ENCODE results near the gene INPP5F. TPM values are rescaled to one million over a fixed set of nuclear protein-coding genes. Genes with fewer than 3 reads are reported as not detected.

Gene INPP5F
- total RNA-seq, 5 donors from 2014 or later (not counting 1 experiment from before 2014, with no cell fraction given), result 7.3 to 13.7 (median 9.8) TPM

DNA sequence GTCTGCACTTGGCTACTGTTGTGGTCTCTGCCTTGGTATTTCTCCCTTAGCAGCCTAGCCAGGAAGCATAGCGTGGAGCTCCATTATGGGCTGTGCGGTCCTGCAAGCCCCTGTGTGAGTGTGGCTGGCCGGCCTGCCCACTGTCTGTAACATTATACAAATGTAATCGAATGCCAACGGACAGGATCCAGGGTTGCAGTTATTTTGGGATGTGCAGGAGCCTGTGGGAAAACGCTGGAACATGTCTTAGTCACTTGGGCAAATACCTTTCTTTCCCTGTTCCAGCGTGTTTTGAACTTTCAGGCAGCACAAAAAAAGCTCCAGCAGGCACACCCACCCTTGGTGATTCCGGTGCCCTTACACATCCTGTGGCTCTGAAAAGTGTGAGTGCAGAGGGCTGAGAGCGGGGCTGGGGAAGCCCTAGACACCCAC, 45.2 kb upstream of the INPP5F start:
- Mint-ChIP-seq H3K4me3 (no peak overlapping the region), H3K27ac (no peak overlapping the region)
- POLR2A ChIA-PET, result no interaction called here

GRCh38 chr10:119686465-119687191, 39.2 kb upstream of the INPP5F start:
- DNase-seq (peak; percentile 41 to 91 (median 66)), ATAC-seq (replicated peaks in 1 of 4) (peak; percentile 89 to 92 (median 91))
- ChIA-PET CTCF (interaction anchor here (0.6 to 3.0 kb wide), 17 partner anchors 11 to 911 kb away, joined by 3 to 12 read pairs (median 4); partner anchors contain the start of genes INPP5F (in 1 of the 2) and MCMBP (in 1 of the 2)), POLR2A (no interaction called here)
- Histone ChIP-seq H3K9me3 (no peaks in the 10 kb centered on the region), H3K27ac (ENCODE audit: low read length) (peak overlapping the region; percentile 21), H3K4me1 (ENCODE audit: control insufficient read depth in 1 of 2, extremely low read depth in 1 of 2, insufficient read depth in 2 of 2, low read length in 2 of 2) (peaks cover 0 to 11% of the 10 kb centered on the region in 2 experiments), H3K4me3 (ENCODE audit: control insufficient read depth in 1 of 2, extremely low read depth in 1 of 2, low read length in 1 of 2) (peak overlapping the region in 1 of 2 donors; percentile 35), H3K36me3 (ENCODE audit: control insufficient read depth in 2 of 2, extremely low read depth in 1 of 2, insufficient read depth in 1 of 2, low read length in 1 of 2) (no peaks in the 10 kb centered on the region), H3K27me3 (replicated peaks in 1 of 2; ENCODE audit: control insufficient read depth in 2 of 2, extremely low read depth in 1 of 2, insufficient read depth in 2 of 2, low read length in 1 of 2) (peaks cover 0 to 5% of the 10 kb centered on the region in 2 experiments)
- peaks cover 0 to 3% of the 10 kb centered on the region in 2 donors for H3K27me3 Mint-ChIP-seq
- 0% methylated on average over 14 of the region's 24 CpGs for WGBS (ENCODE audit: insufficient coverage)
- H3K27ac Mint-ChIP-seq, result peak overlapping the region; percentile 76 to 83
- H3K36me3 Mint-ChIP-seq, result no peaks in the 10 kb centered on the region
- no peaks in the 10 kb centered on the region for H3K9me3 Mint-ChIP-seq
- peak overlapping the region; percentile 58 to 72 (median 69) for H3K4me3 Mint-ChIP-seq
- H3K4me1 Mint-ChIP-seq, result peaks cover 5 to 24% (median 21%) of the 10 kb centered on the region in 3 donors

More for the DNA sequence above, 45.2 kb upstream of the INPP5F start:
- ATAC-seq (replicated peaks in 1 of 4), result peak in 1 of 4 experiments; percentile 58
- Histone ChIP-seq H3K27me3 (replicated peaks in 1 of 2; ENCODE audit: control insufficient read depth in 2 of 2, extremely low read depth in 1 of 2, insufficient read depth in 2 of 2, low read length in 1 of 2) (peaks cover 0 to 11% of the 10 kb centered on the region in 2 experiments), H3K4me1 (ENCODE audit: control insufficient read depth in 1 of 2, extremely low read depth in 1 of 2, insufficient read depth in 2 of 2, low read length in 2 of 2) (peaks cover 0 to 14% of the 10 kb centered on the region in 2 experiments), H3K27ac (ENCODE audit: low read length) (no peak overlapping the region), H3K36me3 (ENCODE audit: control insufficient read depth in 2 of 2, extremely low read depth in 1 of 2, insufficient read depth in 1 of 2, low read length in 1 of 2) (peaks cover 11 to 18% of the 10 kb centered on the region in 2 donors), H3K9me3 (no peaks in the 10 kb centered on the region), H3K4me3 (ENCODE audit: control insufficient read depth in 1 of 2, extremely low read depth in 1 of 2, low read length in 1 of 2) (no peak overlapping the region)
- CTCF ChIA-PET, result no interaction called here
- Mint-ChIP-seq H3K27me3 (peaks cover 0 to 3% of the 10 kb centered on the region in 2 donors), H3K36me3 (peaks cover 10% of the 10 kb centered on the region), H3K4me1 (peaks cover 5 to 24% (median 20%) of the 10 kb centered on the region in 3 donors), H3K9me3 (no peaks in the 10 kb centered on the region)
- 94% methylated on average over 3 of the region's 9 CpGs for WGBS (ENCODE audit: insufficient coverage)
- DNase-seq, result no peak

DNA sequence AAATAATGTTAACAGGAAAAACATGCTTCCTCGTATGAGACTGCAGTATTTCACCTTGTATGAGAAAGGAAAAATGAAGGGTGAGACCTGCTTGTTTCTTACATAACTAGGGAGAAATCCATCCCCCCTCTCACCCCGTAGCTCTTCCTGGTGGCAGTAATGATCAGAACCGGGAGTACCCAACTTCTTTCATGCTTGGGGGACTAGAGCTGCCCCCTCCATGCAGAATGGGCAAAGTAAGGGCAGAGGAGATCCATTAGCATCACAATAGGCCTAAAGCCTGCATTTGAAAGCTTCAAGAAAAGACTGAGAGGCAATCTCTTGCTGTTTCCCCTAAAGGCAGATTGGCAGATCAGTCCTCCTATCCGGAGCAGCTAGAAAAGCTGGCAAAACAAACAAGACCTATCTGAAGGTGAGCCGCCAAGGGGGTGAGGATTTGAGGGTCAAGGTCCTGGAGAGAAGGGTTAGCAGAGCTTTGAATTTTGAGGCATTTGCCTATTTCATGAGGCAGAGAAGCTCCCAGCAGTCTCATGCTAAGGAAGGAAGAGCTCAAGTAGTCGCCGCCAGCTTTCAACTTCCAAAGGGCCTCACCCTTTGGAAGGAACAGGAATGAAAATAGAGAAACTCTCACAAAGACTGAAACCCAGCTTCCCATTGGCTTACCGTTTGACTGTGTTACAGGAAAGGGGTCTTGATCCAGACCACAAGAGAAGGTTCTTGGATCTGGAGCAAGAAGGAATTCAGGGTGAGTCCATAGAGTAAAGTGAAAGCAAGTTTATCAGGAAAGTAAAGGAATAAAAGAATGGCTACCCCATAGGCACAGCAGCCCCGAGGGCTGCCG, 38.4 kb upstream of the INPP5F start:
- Mint-ChIP-seq H3K27me3 (no peaks in the 10 kb centered on the region), H3K9me3 (no peaks in the 10 kb centered on the region), H3K4me1 (peaks cover under 1 to 17% (median 16%) of the 10 kb centered on the region in 3 donors), H3K36me3 (no peaks in the 10 kb centered on the region), H3K27ac (peak overlapping the region; percentile 76 to 83), H3K4me3 (peak overlapping the region in 2 of 3 donors; percentile 58 to 72)
- Histone ChIP-seq H3K27me3 (replicated peaks in 1 of 2; ENCODE audit: control insufficient read depth in 2 of 2, extremely low read depth in 1 of 2, insufficient read depth in 2 of 2, low read length in 1 of 2) (peaks cover 0 to 1% of the 10 kb centered on the region in 2 experiments), H3K9me3 (no peaks in the 10 kb centered on the region), H3K4me1 (ENCODE audit: control insufficient read depth in 1 of 2, extremely low read depth in 1 of 2, insufficient read depth in 2 of 2, low read length in 2 of 2) (peaks cover 0 to 10% of the 10 kb centered on the region in 2 experiments), H3K4me3 (ENCODE audit: control insufficient read depth in 1 of 2, extremely low read depth in 1 of 2, low read length in 1 of 2) (no peak overlapping the region), H3K36me3 (ENCODE audit: control insufficient read depth in 2 of 2, extremely low read depth in 1 of 2, insufficient read depth in 1 of 2, low read length in 1 of 2) (no peaks in the 10 kb centered on the region), H3K27ac (ENCODE audit: low read length) (no peak overlapping the region)
- POLR2A ChIA-PET, result interaction anchor here in 1 of 2 donors (0.7 kb wide), 1 partner anchor 15 kb away, joined by 3 read pairs; no protein-coding TSS in a partner anchor
- WGBS (ENCODE audit: insufficient coverage), result 90% methylated on average over 4 of the region's 10 CpGs
- DNase-seq, result no peak
- no peak for ATAC-seq (replicated peaks in 1 of 4)
- CTCF ChIA-PET, result interaction anchor here (0.6 to 3.0 kb wide), 19 partner anchors 8 to 910 kb away, joined by 3 to 12 read pairs (median 4); partner anchors contain the start of genes INPP5F (in 1 of the 2) and MCMBP (in 1 of the 2)

- Mint-ChIP-seq H3K36me3 (no peaks in the 10 kb centered on the region), H3K27ac (no peak overlapping the region), H3K9me3 (no peaks in the 10 kb centered on the region), H3K4me1 (peaks cover 0 to 17% (median 16%) of the 10 kb centered on the region in 3 donors), H3K4me3 (no peak overlapping the region), H3K27me3 (no peaks in the 10 kb centered on the region)
- Histone ChIP-seq H3K9me3 (no peaks in the 10 kb centered on the region), H3K4me3 (ENCODE audit: control insufficient read depth in 1 of 2, extremely low read depth in 1 of 2, low read length in 1 of 2) (no peak overlapping the region), H3K36me3 (ENCODE audit: control insufficient read depth in 2 of 2, extremely low read depth in 1 of 2, insufficient read depth in 1 of 2, low read length in 1 of 2) (no peaks in the 10 kb centered on the region), H3K4me1 (ENCODE audit: control insufficient read depth in 1 of 2, extremely low read depth in 1 of 2, insufficient read depth in 2 of 2, low read length in 2 of 2) (peaks cover 0 to 15% of the 10 kb centered on the region in 2 experiments), H3K27ac (ENCODE audit: low read length) (no peak overlapping the region), H3K27me3 (replicated peaks in 1 of 2; ENCODE audit: control insufficient read depth in 2 of 2, extremely low read depth in 1 of 2, insufficient read depth in 2 of 2, low read length in 1 of 2) (no peaks in the 10 kb centered on the region)
- POLR2A ChIA-PET, result interaction anchor here in 1 of 2 donors (0.6 kb wide), 1 partner anchor 16 kb away, joined by 10 read pairs; no protein-coding TSS in a partner anchor
- no peak for DNase-seq
- CTCF ChIA-PET, result interaction anchor here (0.7 to 3.0 kb wide), 6 partner anchors 10 to 566 kb away, joined by 3 to 12 read pairs (median 4); partner anchors contain the start of gene INPP5F (in 1 of the 2)
- no peak for ATAC-seq (replicated peaks in 1 of 4)
- 89% methylated on average over 2 of the region's 4 CpGs for WGBS (ENCODE audit: insufficient coverage)
Observed at GRCh38 chr10:119688033-119688508, 37.8 kb upstream of the INPP5F start.

DNA sequence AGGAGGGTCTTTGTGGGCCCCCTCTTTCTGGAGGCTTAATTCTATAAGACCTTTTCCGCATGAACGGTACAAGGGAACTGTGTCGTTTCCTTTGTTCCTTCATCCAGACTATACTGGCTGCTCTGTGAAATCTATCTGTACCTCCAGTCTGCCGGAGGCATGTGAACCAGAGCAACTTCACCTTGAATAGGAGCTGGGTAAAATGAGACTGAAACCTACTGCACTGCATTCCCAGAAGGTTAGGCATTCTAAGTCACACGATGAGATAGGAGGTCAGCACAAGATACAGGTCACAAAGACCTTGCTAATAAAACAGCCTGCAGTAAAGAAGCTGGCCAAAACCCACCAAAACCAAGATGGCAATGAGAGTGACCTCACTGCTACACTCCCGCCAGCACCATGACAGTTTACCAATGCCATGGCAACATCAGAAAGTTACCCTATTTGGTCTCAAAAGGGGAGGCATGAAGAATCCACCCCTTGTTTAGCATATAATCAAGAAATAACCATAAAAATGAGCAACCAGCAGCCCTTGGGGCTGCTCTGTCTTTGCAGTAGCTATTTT, 36.8 kb upstream of the INPP5F start:
- POLR2A ChIA-PET, result interaction anchor here in 1 of 2 donors (0.6 to 0.7 kb wide), 2 partner anchors 9 to 39 kb away, joined by 3 to 4 read pairs; no protein-coding TSS in a partner anchor

More for the DNA sequence above, 36.8 kb upstream of the INPP5F start:
- Histone ChIP-seq H3K36me3 (ENCODE audit: control insufficient read depth in 2 of 2, extremely low read depth in 1 of 2, insufficient read depth in 1 of 2, low read length in 1 of 2) (no peaks in the 10 kb centered on the region), H3K4me3 (ENCODE audit: control insufficient read depth in 1 of 2, extremely low read depth in 1 of 2, low read length in 1 of 2) (no peak overlapping the region), H3K4me1 (ENCODE audit: control insufficient read depth in 1 of 2, extremely low read depth in 1 of 2, insufficient read depth in 2 of 2, low read length in 2 of 2) (peaks cover 0 to 23% of the 10 kb centered on the region in 2 experiments), H3K27ac (ENCODE audit: low read length) (no peak overlapping the region), H3K9me3 (no peaks in the 10 kb centered on the region), H3K27me3 (replicated peaks in 1 of 2; ENCODE audit: control insufficient read depth in 2 of 2, extremely low read depth in 1 of 2, insufficient read depth in 2 of 2, low read length in 1 of 2) (no peaks in the 10 kb centered on the region)
- 98% methylated on average over 5 of the region's 6 CpGs for WGBS (ENCODE audit: insufficient coverage)
- CTCF ChIA-PET, result interaction anchor here (0.6 to 0.7 kb wide), 3 partner anchors 14 to 181 kb away, joined by 3 to 7 read pairs (median 3); no protein-coding TSS in a partner anchor
- Mint-ChIP-seq H3K4me3 (no peak overlapping the region), H3K36me3 (no peaks in the 10 kb centered on the region), H3K27me3 (no peaks in the 10 kb centered on the region), H3K4me1 (peaks cover 0 to 23% (median 16%) of the 10 kb centered on the region in 3 donors), H3K27ac (no peak overlapping the region), H3K9me3 (no peaks in the 10 kb centered on the region)
- no peak for ATAC-seq (replicated peaks in 1 of 4)
- no peak for DNase-seq

Data from T-cell (primary cell).